Ectodermal cell (in vitro differentiated cells): ENCODE data around the gene OR10G4.

Source experiments
- H3K27ac ChIP-seq: 2 replicates; pipeline ENCODE4 v1.7.0; 2013; ENCODE audit warnings: mild to moderate bottlenecking, low read depth, low read length; ENCODE audit not compliant: insufficient read depth, poor library complexity, severe bottlenecking
- H3K27me3 ChIP-seq: 2 replicates; pipeline ENCODE4 v1.7.0; 2013; ENCODE audit warnings: mild to moderate bottlenecking, low read length; ENCODE audit not compliant: insufficient read depth, control insufficient read depth, poor library complexity, severe bottlenecking
- H3K36me3 ChIP-seq: one replicate; pipeline ENCODE4 v1.7.0; 2013; ENCODE audit warnings: low read length; ENCODE audit not compliant: control insufficient read depth, insufficient read depth
- H3K4me1 ChIP-seq: one replicate; pipeline ENCODE4 v1.7.0; 2013; ENCODE audit warnings: low read length; ENCODE audit not compliant: control insufficient read depth, insufficient read depth
- H3K4me3 ChIP-seq: 2 replicates; pipeline ENCODE4 v1.7.0; 2013; ENCODE audit warnings: low read depth, low read length, control low read depth; ENCODE audit not compliant: insufficient read depth
- H3K9me3 ChIP-seq: 2 replicates; pipeline ENCODE4 v1.7.0; 2013; ENCODE audit warnings: mild to moderate bottlenecking, low read length, moderate library complexity; ENCODE audit not compliant: control insufficient read depth
- WGBS, 2 experiments: methylation state at CpG; one replicate each; pipeline ENCODE4 v1.1.7; 2013; ENCODE audit warnings: missing lambda C conversion rate in 2 of 2; 5-methylcytosine and 5-hydroxymethylcytosine counted together

OR10G4 gene

GRCh38 chr11:124041254-124041653, 28.5 kb downstream of the OR10G4 start, which contains the start of gene OR10G7:
Gene OR10G7 (minus strand): TSS chr11:124041325. CDS start chr11:124039001, 2,324 bp downstream.
- Histone ChIP-seq H3K4me1 (no peaks in the 10 kb centered on the region), H3K36me3 (no peaks in the 10 kb centered on the region), H3K4me3 (no peak within 1 kb of the TSS), H3K9me3 (no peaks in the 10 kb centered on the region), H3K27me3 (no peaks in the 10 kb centered on the region), H3K27ac (no peak within 1 kb of the TSS)
- WGBS, 2 experiments = 57 to 100% methylated on average over 1 of the region's 1 CpG

GRCh38 chr11:124043420-124043819, 30.6 kb downstream of the OR10G4 start:
- Histone ChIP-seq H3K9me3 (no peaks in the 10 kb centered on the region), H3K36me3 (no peaks in the 10 kb centered on the region), H3K27me3 (no peaks in the 10 kb centered on the region), H3K4me3 (no peak overlapping the region), H3K27ac (no peak overlapping the region), H3K4me1 (no peaks in the 10 kb centered on the region)
- 93 to 94% methylated on average over 2 to 3 of the region's 4 CpGs for WGBS, 2 experiments

DNA sequence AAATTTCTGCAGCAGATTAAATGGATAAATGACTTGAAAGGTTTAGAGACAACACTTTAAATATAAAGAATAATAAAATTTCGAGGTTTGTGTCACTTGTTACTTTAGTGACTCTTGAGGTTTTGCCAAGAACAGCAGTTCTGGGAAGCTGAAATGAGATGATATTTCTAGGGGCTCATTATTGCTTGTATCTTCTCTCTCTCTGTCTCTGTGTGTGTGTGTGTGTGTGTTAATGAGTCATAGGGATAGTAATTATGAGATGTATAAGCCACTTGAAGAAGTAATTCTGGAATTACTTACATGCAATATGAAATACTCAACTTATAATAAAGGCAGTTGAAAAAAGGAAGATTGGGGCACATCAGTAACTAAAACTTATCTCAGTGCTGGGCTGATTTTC, 38.0 kb downstream of the OR10G4 start:
- WGBS, 2 experiments = 82 to 85% methylated on average over 1 of the region's 1 CpG
- no peaks in the 10 kb centered on the region for H3K9me3 ChIP-seq
- no peak overlapping the region for H3K4me3 ChIP-seq
- H3K4me1 ChIP-seq = no peaks in the 10 kb centered on the region
- no peak overlapping the region for H3K27ac ChIP-seq
- no peaks in the 10 kb centered on the region for H3K36me3 ChIP-seq
- H3K27me3 ChIP-seq = no peaks in the 10 kb centered on the region

DNA sequence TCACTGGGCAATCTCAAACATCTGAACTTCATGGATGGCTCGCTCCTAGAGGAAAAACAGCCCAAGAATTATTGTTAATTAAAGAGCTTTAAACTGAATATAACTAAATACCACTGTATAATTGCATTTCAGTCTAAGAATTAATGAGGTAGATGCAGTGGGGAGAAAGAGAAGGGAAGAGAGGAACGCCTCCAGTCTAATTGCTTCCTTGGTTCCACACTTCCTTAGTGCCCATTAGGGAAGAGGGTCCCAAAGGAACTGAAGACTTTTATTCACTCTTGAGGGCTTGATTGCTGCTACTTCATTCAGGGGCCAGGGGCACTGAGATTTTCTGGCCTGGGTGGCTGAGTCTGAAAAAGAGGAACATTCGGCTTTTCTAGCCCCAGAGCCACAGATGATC, 40.2 kb downstream of the OR10G4 start:
- no peaks in the 10 kb centered on the region for H3K4me1 ChIP-seq
- H3K27me3 ChIP-seq = no peaks in the 10 kb centered on the region
- no peak overlapping the region for H3K27ac ChIP-seq
- no peak overlapping the region for H3K4me3 ChIP-seq
- H3K36me3 ChIP-seq = no peaks in the 10 kb centered on the region
- no peaks in the 10 kb centered on the region for H3K9me3 ChIP-seq
- 94 to 96% methylated on average over 2 to 3 of the region's 3 CpGs for WGBS, 2 experiments
